HG03196 (cell line): ENCODE measurements around the gene SMIM20.

ENCODE experiments used
- ATAC-seq: cut with Tn5 transposase; IDR thresholded peaks from one replicate; pipeline ENCODE4 v1.9.1; 2021; ENCODE audit not compliant: unreplicated experiment

SMIM20 gene

DNA sequence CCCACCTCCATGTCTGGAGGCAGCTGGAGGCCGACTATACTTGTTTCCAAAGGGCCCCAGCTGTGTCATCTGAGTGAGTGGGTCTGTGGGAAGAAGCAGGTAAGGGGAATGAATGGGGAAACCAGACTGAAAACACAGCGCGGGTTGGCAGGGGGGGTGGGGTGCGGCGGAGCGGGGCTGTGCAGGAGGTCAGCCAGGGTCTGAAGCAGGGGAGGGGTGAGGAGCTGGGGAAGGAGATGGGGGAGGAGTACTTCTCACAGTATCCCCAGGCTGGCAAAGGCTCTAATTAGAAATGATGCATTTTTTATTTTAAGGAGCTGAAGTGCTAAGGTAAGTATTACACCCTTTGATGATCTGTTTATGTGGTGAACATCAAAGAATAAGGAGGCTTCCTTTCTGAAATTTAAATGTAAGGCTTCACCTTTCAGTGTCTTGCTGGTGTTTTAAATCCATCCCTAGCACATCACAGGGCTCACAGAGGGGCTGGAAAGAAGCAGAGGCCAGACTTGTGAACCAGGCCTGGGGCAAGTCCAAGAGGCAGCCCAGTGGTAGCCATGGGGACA is 37.5 kb downstream of the SMIM20 start:
- ATAC-seq: no peak

DNA sequence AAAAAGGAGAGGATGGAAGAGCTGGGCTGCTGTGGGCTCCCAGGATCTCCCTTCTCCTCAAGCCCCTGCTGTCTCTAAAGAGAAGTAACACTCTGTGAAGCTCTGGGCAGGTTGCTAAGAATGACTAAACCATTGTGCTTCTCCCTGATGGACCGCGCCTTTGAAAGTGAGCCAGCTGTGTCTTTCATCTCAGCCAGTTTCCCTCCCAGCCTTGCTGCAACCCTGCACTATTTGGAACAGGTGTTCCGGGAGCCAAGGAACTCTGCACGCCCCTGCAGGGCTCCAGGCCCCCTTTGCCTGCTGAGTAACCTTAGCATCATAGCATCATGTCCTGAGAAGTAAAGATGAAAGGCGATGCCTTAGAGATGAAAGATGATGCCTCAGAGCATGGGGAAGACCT is 39.7 kb downstream of the SMIM20 start:
- ATAC-seq: no peak

DNA sequence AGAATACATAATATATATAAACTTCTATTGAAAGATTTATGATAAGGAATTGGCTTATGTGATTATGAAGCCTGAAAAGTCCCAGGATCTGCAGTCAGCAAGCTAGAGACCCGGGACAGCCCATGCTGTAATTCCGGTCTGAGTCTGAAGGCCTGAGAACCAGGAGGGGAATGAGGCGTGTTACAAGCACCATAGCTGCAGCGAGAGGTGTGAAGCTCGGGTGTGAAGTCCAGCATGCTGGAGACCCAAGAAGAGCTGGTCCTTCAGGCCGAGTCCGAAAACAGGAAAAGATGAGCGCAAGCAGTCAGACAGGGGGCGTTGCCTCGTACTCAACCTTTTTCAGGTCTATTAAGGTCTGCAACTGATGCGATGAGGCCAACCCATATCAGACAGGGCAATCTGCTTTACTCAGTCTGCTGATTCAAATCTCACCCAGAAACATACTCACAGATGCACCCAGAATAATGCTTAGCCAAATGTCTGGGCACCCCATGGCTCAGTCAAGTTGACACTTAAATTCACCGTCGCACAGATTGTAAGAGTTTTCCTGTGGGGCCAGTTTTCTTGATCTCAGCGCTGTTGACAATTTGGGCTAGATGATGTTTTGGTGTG is 40.4 kb downstream of the SMIM20 start:
- no peak for ATAC-seq

GRCh38 chr4:25955705-25956104 is 41.7 kb downstream of the SMIM20 start:
- no peak for ATAC-seq

GRCh38 chr4:25956260-25956659 is 42.2 kb downstream of the SMIM20 start:
- ATAC-seq: no peak

DNA sequence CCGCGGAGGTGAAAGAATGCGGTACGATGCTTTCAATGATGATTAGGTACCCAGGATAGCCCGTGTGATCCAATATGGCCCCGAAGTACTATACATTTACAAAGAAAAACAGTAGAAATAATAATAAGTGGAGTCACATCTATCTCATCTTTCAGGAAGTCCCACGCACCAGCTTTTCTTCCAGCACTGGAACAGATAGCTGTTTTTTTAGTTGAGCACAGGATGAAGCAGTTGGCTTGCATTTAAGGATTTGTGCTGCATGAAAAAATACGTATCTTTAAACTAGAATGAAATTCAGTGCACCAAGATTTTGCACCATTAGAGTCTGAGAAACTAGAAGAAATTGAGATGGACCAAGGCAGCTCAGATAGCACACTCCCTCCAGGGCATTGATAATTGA is 44.1 kb downstream of the SMIM20 start:
- no peak for ATAC-seq

GRCh38 chr4:25962393-25962792 is 48.4 kb downstream of the SMIM20 start:
- ATAC-seq: no peak

DNA sequence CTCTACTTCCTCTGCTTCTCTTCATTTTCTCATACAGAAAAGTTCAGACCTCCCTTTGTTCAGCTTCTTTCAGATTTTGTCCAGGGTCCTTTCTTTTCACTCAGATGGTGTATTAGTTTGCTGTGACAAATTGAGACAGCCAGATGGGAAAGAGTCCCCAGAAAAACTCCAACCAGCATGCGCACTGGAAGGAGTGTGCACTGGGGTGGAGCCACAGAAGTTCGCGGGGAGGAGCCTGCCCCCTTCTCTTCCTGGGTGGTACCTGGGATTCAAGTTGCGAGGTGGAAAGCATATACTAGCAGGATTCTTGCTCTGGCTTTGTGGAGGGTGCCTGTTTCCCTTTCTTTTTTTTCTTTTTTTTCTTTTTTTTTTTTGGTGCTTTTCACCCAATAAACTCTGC is 51.6 kb downstream of the SMIM20 start:
- no peak for ATAC-seq

DNA sequence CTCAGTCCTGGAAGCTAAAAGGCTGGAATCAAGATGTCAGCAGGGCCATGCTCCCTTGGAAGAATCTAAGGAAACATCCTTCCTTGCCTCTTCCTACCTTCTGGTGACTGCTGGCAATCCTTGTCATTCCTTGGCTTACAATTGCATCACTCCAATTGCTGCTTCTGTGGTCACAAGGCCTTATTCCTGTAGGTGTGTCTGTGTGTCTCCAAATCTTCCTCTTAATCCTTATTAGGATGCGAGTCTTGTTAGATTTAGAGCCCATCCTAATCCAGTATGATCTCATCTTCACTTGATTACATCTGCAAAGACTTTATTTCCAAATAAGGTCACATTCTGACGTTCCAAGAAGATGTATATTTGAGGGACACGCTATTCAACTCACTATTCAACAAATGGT is 52.2 kb downstream of the SMIM20 start:
- no peak for ATAC-seq

DNA sequence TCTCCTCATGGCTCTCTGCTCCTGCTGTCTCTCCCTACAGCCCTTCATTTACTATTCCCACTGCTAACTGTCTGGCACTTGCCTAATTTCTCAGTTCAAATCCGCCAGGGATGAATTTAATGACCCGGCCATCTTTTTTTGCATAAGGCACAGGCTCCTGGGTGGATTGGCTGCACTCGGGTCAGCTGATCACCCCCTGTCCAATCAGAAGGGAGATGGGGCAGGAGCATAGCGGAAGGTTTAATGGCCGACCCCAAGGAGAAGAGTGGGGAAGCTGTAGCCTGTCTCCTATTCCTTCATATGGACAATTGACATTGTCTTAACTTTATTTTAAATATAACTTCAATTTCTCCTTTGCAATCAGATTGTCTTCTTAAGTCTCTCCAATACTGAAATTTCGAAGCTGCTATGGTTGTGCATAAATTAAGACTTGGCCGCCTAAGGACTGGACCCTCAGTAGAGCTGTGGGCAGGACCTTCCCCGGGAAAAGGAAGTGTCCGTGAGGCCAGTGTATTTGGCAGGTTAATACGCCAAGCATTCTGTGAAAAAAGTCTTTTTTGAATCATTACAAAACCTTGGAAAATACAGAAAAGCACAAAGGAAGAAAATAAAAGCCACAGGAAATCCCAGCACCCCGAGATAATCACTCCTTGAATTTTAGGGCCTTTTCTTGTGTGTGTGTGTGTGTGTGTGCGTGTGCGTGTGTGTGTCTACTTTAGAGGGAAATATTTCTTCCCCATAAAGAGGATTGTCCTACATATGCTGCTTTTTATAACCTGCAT is 55.5 kb downstream of the SMIM20 start:
- no peak for ATAC-seq

GRCh38 chr4:25970226-25970675 is 56.2 kb downstream of the SMIM20 start:
- ATAC-seq: no peak

- ATAC-seq: no peak
These were observed 56.8 kb downstream of the SMIM20 start for GRCh38 chr4:25970691-25971432.

GRCh38 chr4:25972366-25972765 is 58.3 kb downstream of the SMIM20 start:
- ATAC-seq: no peak

- ATAC-seq: no peak
These were observed 59.1 kb downstream of the SMIM20 start for GRCh38 chr4:25972984-25973745.

- no peak for ATAC-seq
These were observed 62.8 kb downstream of the SMIM20 start for GRCh38 chr4:25976780-25977179.

- no peak for ATAC-seq
These were observed 63.6 kb downstream of the SMIM20 start for GRCh38 chr4:25977397-25978170.

DNA sequence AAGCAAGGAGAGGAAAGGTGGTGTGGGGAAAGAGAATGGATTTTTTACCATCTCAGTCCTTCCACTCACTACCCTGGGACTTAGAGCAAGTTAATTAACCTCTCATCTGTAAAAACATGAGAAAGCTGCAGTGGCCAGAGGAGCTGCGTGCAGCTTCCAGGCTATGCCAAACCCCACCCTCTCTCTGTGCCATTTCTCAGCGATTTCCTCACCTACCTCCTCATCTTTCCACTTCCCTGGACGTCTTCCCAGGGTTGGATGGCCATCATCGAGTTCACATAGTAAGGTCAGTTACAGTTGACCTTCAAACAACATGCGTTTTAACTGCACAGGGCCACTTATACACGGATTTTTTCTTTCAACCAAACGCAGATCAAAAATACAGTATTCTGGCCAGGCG is 64.3 kb downstream of the SMIM20 start:
- no peak for ATAC-seq
